GM18861 (cell line): ENCODE measurements around the gene ATP6V1G3.
"Not testable (repeated sequence)": the region's sequence is repeated elsewhere in the genome, so short reads cannot be mapped to it uniquely, and the experiment has no call there.

ENCODE experiments used
- ATAC-seq: cut with Tn5 transposase; IDR thresholded peaks from one replicate; pipeline ENCODE4 v1.9.1; 2021; ENCODE audit not compliant: unreplicated experiment

Gene ATP6V1G3

GRCh38 chr1:198543670-198544260 is 3.3 kb upstream of the ATP6V1G3 start:
- ATAC-seq, result peak; percentile 96

- no peak for ATAC-seq
These were observed 2.2 kb upstream of the ATP6V1G3 start for GRCh38 chr1:198542632-198543031.

GRCh38 chr1:198541737-198542136 is 1.3 kb upstream of the ATP6V1G3 start:
- ATAC-seq, result no peak

- no peak for ATAC-seq
These were observed 1.7 kb downstream of the ATP6V1G3 start for GRCh38 chr1:198538579-198539364.

GRCh38 chr1:198535631-198536030 is 4.8 kb downstream of the ATP6V1G3 start:
- ATAC-seq, result no peak

GRCh38 chr1:198534548-198535418 is 5.7 kb downstream of the ATP6V1G3 start:
- no peak for ATAC-seq

GRCh38 chr1:198531891-198532290 is 8.6 kb downstream of the ATP6V1G3 start:
- no peak for ATAC-seq

- no peak for ATAC-seq
These were observed 9.5 kb downstream of the ATP6V1G3 start for GRCh38 chr1:198530953-198531352.

- no peak for ATAC-seq
These were observed 11.1 kb downstream of the ATP6V1G3 start for GRCh38 chr1:198529414-198529813.

GRCh38 chr1:198528364-198528763 is 12.1 kb downstream of the ATP6V1G3 start:
- no peak for ATAC-seq

GRCh38 chr1:198524556-198524955 is 15.9 kb downstream of the ATP6V1G3 start:
- no peak for ATAC-seq

GRCh38 chr1:198524127-198524526 is 16.4 kb downstream of the ATP6V1G3 start:
- not testable (repeated sequence) for ATAC-seq

- no peak for ATAC-seq
These were observed 17.1 kb downstream of the ATP6V1G3 start for GRCh38 chr1:198523182-198523950.

- ATAC-seq, result peak; percentile 97
These were observed 19.8 kb downstream of the ATP6V1G3 start for GRCh38 chr1:198520524-198521254.

GRCh38 chr1:198519639-198520501 is 20.6 kb downstream of the ATP6V1G3 start:
- ATAC-seq, result no peak

GRCh38 chr1:198517623-198518199 is 22.8 kb downstream of the ATP6V1G3 start:
- ATAC-seq, result no peak

- no peak for ATAC-seq
These were observed 40.4 kb downstream of the ATP6V1G3 start for GRCh38 chr1:198500096-198500495.

GRCh38 chr1:198499588-198499987 is 40.9 kb downstream of the ATP6V1G3 start:
- ATAC-seq, result no peak

- ATAC-seq, result no peak
These were observed 41.6 kb downstream of the ATP6V1G3 start for GRCh38 chr1:198498881-198499280.
